Measurements from ENCODE around the gene RANGAP1.

Gene RANGAP1

GRCh38 chr22:41215409-41215808, 70.6 kb downstream of the RANGAP1 start:
- H3K36me3 ChIP-seq: peaks cover 43 to 90% (median 53%) of the 10 kb centered on the region in 3 donors
- no peak for DNase-seq
- no peaks in the 10 kb centered on the region for H3K27me3 ChIP-seq
- no peaks in the 10 kb centered on the region for H3K9me3 ChIP-seq
- intact Hi-C loops (cut with DNase I; ENCODE audit: low total_unique reads): no loop called here
- no peak overlapping the region for H3K27ac ChIP-seq
- H3K4me1 ChIP-seq: no peaks in the 10 kb centered on the region
- no peak overlapping the region for H3K4me3 ChIP-seq
- TF ChIP-seq CTCF (IDR thresholded peaks at IDR 0.05): no peak

GRCh38 chr22:41206719-41207118, 79.3 kb downstream of the RANGAP1 start:
- Histone ChIP-seq H3K36me3 (peaks cover 14 to 30% (median 25%) of the 10 kb centered on the region in 3 donors), H3K4me1 (peaks cover 0 to 12% (median 7%) of the 10 kb centered on the region in 4 donors), H3K27ac (no peak overlapping the region), H3K27me3 (no peaks in the 10 kb centered on the region), H3K9me3 (no peaks in the 10 kb centered on the region), H3K4me3 (no peak overlapping the region)
- TF ChIP-seq CTCF (IDR thresholded peaks at IDR 0.05): no peak
- no peak for DNase-seq
- intact Hi-C loops (cut with DNase I; ENCODE audit: low total_unique reads): no loop called here

DNA sequence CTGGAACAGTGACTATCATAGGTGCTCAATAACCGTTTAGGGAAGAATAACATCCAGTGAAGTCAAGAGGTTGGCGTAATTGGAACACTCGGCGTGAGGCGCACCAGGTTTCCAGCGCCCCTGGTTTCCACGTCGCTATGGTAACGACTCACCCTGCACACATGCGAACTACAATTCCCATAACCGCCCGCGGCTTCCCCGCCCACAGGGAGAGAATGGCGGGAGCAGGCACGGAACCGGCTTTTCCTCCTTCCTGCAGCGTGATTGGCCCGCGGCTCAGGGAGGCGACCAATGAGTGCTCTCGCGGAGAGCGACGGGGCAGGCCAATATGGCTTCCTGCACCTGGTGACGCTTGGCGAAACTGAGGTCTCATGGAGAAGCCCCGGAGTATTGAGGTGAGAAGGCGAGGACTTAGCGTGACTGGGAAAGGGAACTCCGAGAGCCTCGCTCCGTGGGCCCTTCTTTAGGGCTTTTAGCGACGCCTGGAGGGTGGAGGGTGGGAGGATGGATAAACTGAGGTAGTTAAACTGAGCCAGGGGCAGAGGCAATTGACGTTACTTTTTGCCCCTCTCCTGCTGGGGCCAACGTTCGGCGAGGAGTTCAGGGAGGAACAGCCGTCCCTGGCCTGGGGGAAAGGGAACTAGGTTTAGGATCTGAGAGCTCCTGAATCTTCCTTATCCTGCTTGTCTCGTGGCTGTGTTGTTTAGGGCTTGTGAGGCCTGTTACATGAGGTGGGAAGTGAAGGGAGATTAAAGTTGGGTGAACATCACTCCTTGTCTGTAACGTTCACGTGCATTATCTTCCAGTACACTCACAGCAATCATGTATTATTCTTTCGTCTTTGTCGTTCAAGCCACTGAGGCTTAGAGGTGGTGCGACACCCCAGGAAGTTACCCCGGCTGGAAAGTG, 80.7 kb downstream of the RANGAP1 start, which contains the start of gene L3MBTL2:
Gene L3MBTL2 (plus strand): TSS at position 321 of the 909 bp plus-strand sequence. CDS start 51 bp downstream, at position 372.
- H3K9me3 ChIP-seq: no peaks in the 10 kb centered on the region
- peak within 1 kb of the TSS; percentile 68 to 82 for H3K4me3 ChIP-seq
- peaks cover 0 to 12% (median 7%) of the 10 kb centered on the region in 4 donors for H3K4me1 ChIP-seq
- intact Hi-C loops (cut with DNase I; ENCODE audit: low total_unique reads): no loop called here
- H3K27ac ChIP-seq: peak within 1 kb of the TSS; percentile 66 to 85
- H3K27me3 ChIP-seq: no peaks in the 10 kb centered on the region
- peaks cover 6 to 18% (median 15%) of the 10 kb centered on the region in 3 donors for H3K36me3 ChIP-seq
- peak; percentile 98 for DNase-seq
- peak in 1 of 2 experiments; percentile 7 for TF ChIP-seq CTCF (IDR thresholded peaks at IDR 0.05)

- H3K4me3 ChIP-seq: no peak overlapping the region
- no peak for DNase-seq
- intact Hi-C loops (cut with DNase I; ENCODE audit: low total_unique reads): no loop called here
- H3K4me1 ChIP-seq: peaks cover 0 to 12% (median 7%) of the 10 kb centered on the region in 4 donors
- H3K9me3 ChIP-seq: no peaks in the 10 kb centered on the region
- H3K36me3 ChIP-seq: peaks cover 0 to 6% (median 5%) of the 10 kb centered on the region in 3 donors
- no peak for TF ChIP-seq CTCF (IDR thresholded peaks at IDR 0.05)
- no peaks in the 10 kb centered on the region for H3K27me3 ChIP-seq
- H3K27ac ChIP-seq: no peak overlapping the region
Observed at GRCh38 chr22:41204066-41204465, 81.9 kb downstream of the RANGAP1 start.

DNA sequence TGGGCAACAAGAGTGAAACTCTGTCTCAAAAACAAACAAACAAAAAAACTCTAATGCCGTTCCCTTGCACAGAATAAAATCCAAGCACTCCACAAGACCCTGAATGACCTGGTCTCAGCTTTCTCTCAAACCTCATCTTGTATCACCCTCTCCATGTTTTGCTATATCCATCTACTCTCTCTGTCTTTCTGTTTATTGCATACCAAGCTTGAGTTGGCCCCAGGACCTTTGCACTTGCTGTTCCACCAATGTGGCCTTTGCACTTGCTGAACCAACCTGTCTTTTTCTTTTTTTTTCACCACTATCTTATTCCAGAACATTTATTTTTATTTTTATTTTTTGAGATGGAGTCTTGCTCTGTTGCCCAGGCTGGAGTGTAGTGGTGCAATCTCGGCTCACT, 82.9 kb downstream of the RANGAP1 start:
- Histone ChIP-seq H3K36me3 (no peaks in the 10 kb centered on the region), H3K27ac (no peak overlapping the region), H3K9me3 (no peaks in the 10 kb centered on the region), H3K27me3 (no peaks in the 10 kb centered on the region), H3K4me1 (peaks cover 0 to 18% (median 12%) of the 10 kb centered on the region in 4 donors), H3K4me3 (no peak overlapping the region)
- TF ChIP-seq CTCF (IDR thresholded peaks at IDR 0.05): no peak
- no peak for DNase-seq
- intact Hi-C loops (cut with DNase I; ENCODE audit: low total_unique reads): no loop called here

Measured in tibial artery (tissue), 4 donors.